Esophagus (tissue), 2 donors: ENCODE measurements around the gene UBE2J2. TPM values are rescaled to one million over a fixed set of nuclear protein-coding genes. Genes with fewer than 3 reads are reported as not detected.

Source experiments
- H3K27ac ChIP-seq, 2 donors: one replicate each; pipeline ENCODE4 v1.5.1; 2013; ENCODE audit warnings: low read depth in 2 of 2, mild to moderate bottlenecking in 2 of 2, inconsistent platforms in 1 of 2, low read length in 1 of 2, moderate library complexity in 1 of 2
- H3K27me3 ChIP-seq, 2 donors: one replicate each; pipeline ENCODE4 v1.6.1; 2013; ENCODE audit warnings: low read length in 2 of 2, control low read depth in 1 of 2, mild to moderate bottlenecking in 1 of 2; ENCODE audit not compliant: insufficient read depth in 2 of 2, control insufficient read depth in 1 of 2
- H3K36me3 ChIP-seq, 2 donors: one replicate each; pipeline ENCODE4 v1.6.1; 2013; ENCODE audit warnings: low read length in 1 of 2; ENCODE audit not compliant: control insufficient read depth in 2 of 2, insufficient read depth in 2 of 2
- H3K4me1 ChIP-seq, 2 donors: one replicate each; pipeline ENCODE4 v1.6.1; 2013; ENCODE audit warnings: low read length in 1 of 2; ENCODE audit not compliant: control insufficient read depth in 2 of 2, insufficient read depth in 2 of 2
- H3K4me3 ChIP-seq, 2 donors: one replicate each; pipeline ENCODE4 v1.5.1; 2013; ENCODE audit warnings: low read length in 2 of 2, mild to moderate bottlenecking in 2 of 2, low read depth in 1 of 2, moderate library complexity in 1 of 2
- H3K9me3 ChIP-seq, 2 donors: one replicate each; pipeline ENCODE4 v1.6.1; 2013; ENCODE audit warnings: mild to moderate bottlenecking in 2 of 2, low read depth in 1 of 2, low read length in 1 of 2, moderate library complexity in 1 of 2; ENCODE audit not compliant: control insufficient read depth in 2 of 2, insufficient read depth in 1 of 2
- WGBS, 2 donors: extraction: QIAGEN DNeasy Blood & Tissue Kit; methylation state at CpG; one replicate each; pipeline ENCODE4 v1.1.7; 2013; 5-methylcytosine and 5-hydroxymethylcytosine counted together
- polyA plus RNA-seq, 2 donors: library from polyadenylated mRNA; stranded (reverse); fragments of 200-250 nt; gene quantifications; one replicate each; pipeline ENCODE4 v1.2.3, GENCODE V29; 2013
- donor health status: healthy with polysubstance abuse.
- donor health status: Bipolar disorder and iron deficiency.

The UBE2J2 gene
- polyA plus RNA-seq, 2 donors, result 38.2 to 40.9 TPM

DNA sequence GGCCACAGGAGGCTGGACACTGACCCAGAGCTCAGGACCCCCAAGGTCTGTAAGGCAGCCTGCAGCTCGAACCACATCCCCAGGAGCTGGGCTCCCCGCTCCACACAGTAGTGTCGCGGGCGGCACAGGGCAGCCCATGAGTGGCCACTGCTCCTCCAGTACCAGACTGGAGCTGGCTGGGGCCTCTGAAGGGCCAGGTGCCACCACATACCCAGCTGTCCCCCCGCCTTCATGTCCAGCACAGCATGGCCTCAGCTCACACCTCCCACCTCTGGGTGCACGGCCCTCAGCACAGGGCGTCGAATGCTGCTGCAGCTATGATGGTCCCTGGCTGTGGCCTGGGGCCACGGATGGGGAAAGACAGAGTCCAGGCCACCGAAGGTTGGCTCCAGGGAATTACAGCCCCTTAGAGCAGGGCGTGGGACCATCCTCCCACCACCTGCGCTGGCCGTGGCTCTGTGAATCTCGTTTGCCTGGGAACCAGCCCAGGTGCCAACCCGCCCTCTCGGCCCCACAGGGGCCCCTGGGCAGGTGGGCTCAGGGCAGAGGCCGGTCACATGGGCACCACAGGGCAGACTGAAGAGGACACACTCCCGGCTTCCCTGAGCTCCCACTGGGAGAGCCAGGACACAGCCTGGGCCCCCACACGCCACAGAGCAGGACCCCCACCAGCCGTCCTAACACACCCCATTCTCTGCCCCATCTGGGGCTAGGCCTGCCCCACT lies 57.6 kb downstream of the UBE2J2 start:
- Histone ChIP-seq H3K4me3 (no peak overlapping the region), H3K4me1 (peaks cover 4 to 18% of the 10 kb centered on the region in 2 donors), H3K27me3 (no peaks in the 10 kb centered on the region), H3K36me3 (peaks cover 7 to 44% of the 10 kb centered on the region in 2 donors), H3K27ac (no peak overlapping the region), H3K9me3 (no peaks in the 10 kb centered on the region)
- 86 to 90% methylated on average over 18 to 21 of the region's 21 CpGs for WGBS, 2 donors

GRCh38 chr1:1215080-1215676 lies 58.5 kb downstream of the UBE2J2 start:
- Histone ChIP-seq H3K27me3 (no peaks in the 10 kb centered on the region), H3K9me3 (no peaks in the 10 kb centered on the region), H3K4me3 (no peak overlapping the region), H3K36me3 (peaks cover 4 to 38% of the 10 kb centered on the region in 2 donors), H3K4me1 (peaks cover 4 to 18% of the 10 kb centered on the region in 2 donors), H3K27ac (no peak overlapping the region)
- WGBS, 2 donors, result 53 to 58% methylated on average over 11 of the region's 11 CpGs

DNA sequence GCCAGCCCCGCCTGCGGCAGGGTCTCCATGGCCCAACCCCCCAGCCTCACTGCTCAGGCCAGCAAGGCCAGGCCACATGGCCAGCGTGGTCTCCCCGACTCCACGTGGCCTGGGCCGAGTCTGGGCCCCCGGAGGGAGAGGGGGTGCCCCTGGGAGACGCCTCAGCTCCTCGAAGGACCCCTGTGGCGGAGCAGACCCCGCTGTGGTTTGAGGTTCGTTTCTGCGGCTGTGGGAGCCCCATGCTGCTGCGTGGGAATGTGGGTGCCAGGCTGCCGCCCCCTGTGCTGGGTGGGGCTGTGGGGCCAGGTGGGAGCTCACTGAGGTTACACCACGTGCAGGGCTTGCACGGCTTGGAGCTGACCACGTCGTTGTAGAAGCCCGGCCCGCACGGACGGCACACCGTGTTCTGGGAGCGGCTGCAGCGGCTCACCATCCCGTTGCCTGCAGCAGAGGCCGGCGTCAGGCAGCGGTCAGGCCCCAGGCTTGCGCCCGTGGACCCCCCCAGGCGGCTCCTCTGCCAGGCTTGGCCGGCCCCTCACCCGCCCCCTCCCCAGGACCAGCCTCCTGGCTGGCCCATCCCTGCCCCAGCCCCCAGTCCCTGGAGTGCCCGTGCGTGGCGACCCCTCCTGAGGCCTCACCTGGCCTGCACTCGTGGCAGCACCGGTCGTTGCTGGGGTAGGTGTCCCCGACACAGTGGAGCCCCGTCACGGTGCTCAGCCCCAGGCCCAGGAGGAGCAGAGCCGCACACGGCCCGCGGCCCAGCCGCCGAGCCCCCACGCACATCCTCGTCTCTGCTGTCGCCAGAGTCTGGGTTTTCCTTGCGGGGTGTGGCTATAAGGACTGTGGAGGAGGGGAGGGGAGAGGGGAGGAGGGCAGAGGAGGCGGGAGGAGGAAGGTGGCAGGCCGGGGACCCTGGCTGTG lies 60.0 kb downstream of the UBE2J2 start, which contains the start of gene TNFRSF4:
TSS of gene TNFRSF4 (minus strand) at position 809 of the 921 bp plus-strand sequence. CDS start at position 783, 26 bp downstream.
- WGBS, 2 donors, result 46 to 57% methylated on average over 51 to 56 of the region's 56 CpGs
- no peaks in the 10 kb centered on the region for H3K9me3 ChIP-seq
- no peak within 1 kb of the TSS for H3K4me3 ChIP-seq
- H3K27me3 ChIP-seq, result no peaks in the 10 kb centered on the region
- H3K36me3 ChIP-seq, result peaks cover under 1 to 23% of the 10 kb centered on the region in 2 donors
- H3K27ac ChIP-seq, result no peak within 1 kb of the TSS
- peaks cover 4 to 18% of the 10 kb centered on the region in 2 donors for H3K4me1 ChIP-seq

- Histone ChIP-seq H3K4me3 (peak overlapping the region in 1 of 2 donors; percentile 22), H3K9me3 (no peaks in the 10 kb centered on the region)
These were observed 60.8 kb downstream of the UBE2J2 start for GRCh38 chr1:1212780-1213344.

DNA sequence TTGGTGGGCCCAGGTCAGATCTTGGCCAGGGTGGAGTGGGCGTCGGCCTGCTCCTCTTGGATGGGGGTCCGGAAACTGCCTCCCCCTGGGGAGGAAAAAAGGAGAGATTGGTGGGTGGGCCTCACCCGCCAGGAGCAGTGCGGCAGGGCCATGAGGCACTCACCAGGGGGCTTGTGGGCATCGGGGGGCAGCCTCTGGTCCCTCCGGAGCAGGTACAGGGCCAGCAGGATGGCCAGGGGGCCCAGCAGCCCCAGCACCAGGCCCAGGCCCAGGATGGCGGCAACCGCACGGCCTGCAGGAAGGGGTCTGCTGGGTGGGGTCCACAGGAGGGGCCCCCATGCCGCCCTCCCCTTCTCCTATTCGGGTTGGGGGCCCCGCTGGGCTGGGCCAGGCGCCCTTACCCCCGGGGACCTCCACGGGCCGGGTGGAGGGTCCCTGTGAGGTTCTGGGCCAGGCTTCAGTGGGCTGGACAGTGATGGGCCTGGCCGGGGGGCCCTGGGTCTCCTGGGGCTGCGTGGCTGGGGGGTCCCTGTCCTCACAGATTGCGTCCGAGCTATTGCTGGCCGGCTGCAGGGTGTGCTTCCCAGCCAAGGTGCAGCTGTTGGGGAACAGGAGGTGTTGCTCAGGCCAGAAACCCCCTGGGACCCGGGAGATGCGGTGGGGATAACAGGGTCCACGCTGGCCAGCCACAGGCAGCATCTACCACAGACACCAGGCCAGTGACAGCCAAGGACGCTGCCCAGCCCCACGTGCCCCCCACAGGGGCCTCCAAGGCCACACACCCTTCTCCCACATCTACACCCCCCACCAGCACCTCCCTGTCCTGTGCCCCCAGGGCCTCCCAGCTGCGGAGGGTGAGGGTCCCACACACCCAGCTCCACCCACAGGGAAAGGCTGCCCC lies 61.9 kb downstream of the UBE2J2 start:
- H3K4me1 ChIP-seq, result peaks cover 3 to 11% of the 10 kb centered on the region in 2 donors
- no peaks in the 10 kb centered on the region for H3K9me3 ChIP-seq
- no peak overlapping the region for H3K4me3 ChIP-seq
- 85 to 88% methylated on average over 26 to 28 of the region's 28 CpGs for WGBS, 2 donors
- no peaks in the 10 kb centered on the region for H3K27me3 ChIP-seq
- H3K27ac ChIP-seq, result no peak overlapping the region
- peaks cover 0 to 8% of the 10 kb centered on the region in 2 donors for H3K36me3 ChIP-seq

More at GRCh38 chr1:1212780-1213344, 60.8 kb downstream of the UBE2J2 start:
- Histone ChIP-seq H3K27me3 (no peaks in the 10 kb centered on the region), H3K27ac (peak overlapping the region in 1 of 2 donors; percentile 16), H3K36me3 (peaks cover 0 to 17% of the 10 kb centered on the region in 2 donors), H3K4me1 (peaks cover 3 to 16% of the 10 kb centered on the region in 2 donors)
- WGBS, 2 donors, result 55 to 56% methylated on average over 22 to 24 of the region's 24 CpGs

DNA sequence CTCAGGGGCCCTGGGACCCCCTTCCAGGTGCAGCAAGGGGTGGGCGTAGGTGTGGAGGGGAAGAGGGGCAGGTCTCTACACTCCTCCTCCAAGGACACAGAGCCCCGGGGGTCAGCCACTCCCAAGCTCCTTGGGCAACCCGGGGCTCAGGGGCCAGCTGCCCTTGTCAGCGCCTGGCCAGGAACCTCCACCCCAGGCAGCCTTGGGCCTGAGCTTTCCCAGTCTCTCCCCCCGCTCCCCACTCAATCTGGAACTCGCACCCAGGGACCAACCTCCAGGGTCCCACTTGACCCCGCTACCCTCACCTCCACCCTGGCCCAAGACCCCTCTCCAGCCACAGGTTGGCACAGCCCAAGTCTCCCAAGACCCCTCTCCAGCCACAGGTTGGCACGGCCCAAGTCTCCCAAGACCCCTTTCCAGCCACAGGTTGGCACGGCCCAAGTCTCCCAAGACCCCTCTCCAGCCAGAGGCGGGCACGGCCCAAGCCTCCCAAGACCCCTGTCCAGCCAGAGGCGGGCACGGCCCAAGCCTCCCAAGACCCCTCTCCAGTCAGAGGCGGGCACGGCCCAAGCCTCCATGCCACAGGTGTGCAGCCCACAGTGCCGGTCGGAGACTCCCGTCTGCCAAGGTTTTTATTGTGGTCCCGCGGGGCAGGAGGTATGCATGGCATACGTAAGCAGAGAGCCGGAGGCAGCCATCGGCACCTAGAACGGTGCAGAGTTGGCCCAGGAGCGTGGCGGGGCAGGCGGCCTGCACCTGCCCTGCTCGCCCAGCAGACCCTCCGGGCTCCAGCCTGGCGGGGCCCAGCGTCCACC lies 62.7 kb downstream of the UBE2J2 start:
- 90 to 92% methylated on average over 30 to 31 of the region's 31 CpGs for WGBS, 2 donors
- H3K36me3 ChIP-seq, result peaks cover 0 to 1% of the 10 kb centered on the region in 2 donors
- H3K27me3 ChIP-seq, result no peaks in the 10 kb centered on the region
- peaks cover 10 to 17% of the 10 kb centered on the region in 2 donors for H3K4me1 ChIP-seq
- H3K4me3 ChIP-seq, result no peak overlapping the region
- H3K9me3 ChIP-seq, result no peaks in the 10 kb centered on the region
- H3K27ac ChIP-seq, result no peak overlapping the region

DNA sequence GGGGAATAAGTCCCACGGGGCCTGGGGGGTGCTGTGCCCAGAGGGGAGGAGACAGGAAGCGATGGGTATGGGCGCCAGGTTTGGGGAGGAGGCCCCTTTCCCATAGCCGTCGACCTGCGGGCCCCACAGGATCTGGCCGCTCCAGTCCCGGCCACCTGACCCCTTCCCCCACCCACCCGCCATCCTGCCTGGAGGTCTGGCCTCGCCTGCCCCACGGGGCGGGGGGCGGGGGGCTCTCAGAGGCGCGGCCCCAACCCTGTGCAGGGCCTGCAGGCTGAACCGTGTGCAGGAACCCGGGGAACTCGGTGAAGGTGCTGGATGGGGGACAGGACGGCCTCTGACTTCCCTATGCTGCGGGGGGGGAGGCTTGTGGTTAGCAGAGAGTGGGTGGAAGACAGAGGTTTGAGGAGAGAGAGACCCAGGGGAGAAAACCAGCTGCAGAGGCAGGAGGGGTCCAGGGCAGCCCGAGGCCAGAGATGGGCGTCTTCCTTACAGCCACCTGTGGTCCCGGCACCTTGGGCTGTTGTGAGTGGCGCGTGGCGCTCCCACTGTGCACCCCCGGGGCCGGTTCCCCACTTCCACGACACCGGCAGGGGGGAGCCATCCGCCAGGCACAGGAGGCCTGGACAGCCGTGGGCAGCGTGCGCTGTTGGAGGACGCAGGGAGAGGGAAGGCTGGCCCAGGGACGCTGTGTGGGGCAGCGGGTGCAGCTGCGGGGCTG lies 64.8 kb downstream of the UBE2J2 start:
- Histone ChIP-seq H3K27me3 (no peaks in the 10 kb centered on the region), H3K4me1 (peaks cover 10 to 16% of the 10 kb centered on the region in 2 donors), H3K36me3 (no peaks in the 10 kb centered on the region), H3K27ac (peak overlapping the region in 1 of 2 donors; percentile 53), H3K9me3 (no peaks in the 10 kb centered on the region), H3K4me3 (no peak overlapping the region)
- WGBS, 2 donors, result 55 to 57% methylated on average over 35 to 38 of the region's 38 CpGs

GRCh38 chr1:1207571-1207892 lies 66.1 kb downstream of the UBE2J2 start:
- no peaks in the 10 kb centered on the region for H3K27me3 ChIP-seq
- no peaks in the 10 kb centered on the region for H3K36me3 ChIP-seq

More at GRCh38 chr1:1207571-1207892, 66.1 kb downstream of the UBE2J2 start:
- Histone ChIP-seq H3K4me1 (peaks cover 10 to 11% of the 10 kb centered on the region in 2 donors), H3K4me3 (no peak overlapping the region), H3K9me3 (no peaks in the 10 kb centered on the region), H3K27ac (no peak overlapping the region)
- WGBS, 2 donors, result 56 to 63% methylated on average over 11 of the region's 11 CpGs
